Skeletal muscle satellite cell (primary cell): Measurements from ENCODE around the gene ALKBH1.
"Not testable (repeated sequence)": the region's sequence is repeated elsewhere in the genome, so short reads cannot be mapped to it uniquely, and the experiment has no call there.

Experiments used
- H3K27me3 ChIP-seq: 2 replicates; pipeline ENCODE4 v1.7.0; 2013; ENCODE audit warnings: low read length; ENCODE audit not compliant: control insufficient read depth, insufficient read depth
- H3K36me3 ChIP-seq: 2 replicates; pipeline ENCODE4 v1.7.0; 2013; ENCODE audit warnings: mild to moderate bottlenecking, control low read depth, low read length; ENCODE audit not compliant: insufficient read depth
- H3K4me1 ChIP-seq: 2 replicates; pipeline ENCODE4 v1.7.0; 2013; ENCODE audit warnings: low read length; ENCODE audit not compliant: control insufficient read depth, insufficient read depth
- H3K4me2 ChIP-seq: 2 replicates; pipeline ENCODE4 v1.7.0; 2013; ENCODE audit warnings: mild to moderate bottlenecking, low read length
- H3K4me3 ChIP-seq: 2 replicates; pipeline ENCODE4 v1.7.0; 2013; ENCODE audit warnings: low read length
- H3K9ac ChIP-seq: 2 replicates; pipeline ENCODE4 v1.7.0; 2013; ENCODE audit warnings: mild to moderate bottlenecking, low read depth, low read length, moderate library complexity
- H3K9me3 ChIP-seq: replicated peaks from 2 replicates; pipeline ENCODE4 v1.7.0; 2013; ENCODE audit warnings: mild to moderate bottlenecking, control low read depth, low read length

Gene ALKBH1

DNA sequence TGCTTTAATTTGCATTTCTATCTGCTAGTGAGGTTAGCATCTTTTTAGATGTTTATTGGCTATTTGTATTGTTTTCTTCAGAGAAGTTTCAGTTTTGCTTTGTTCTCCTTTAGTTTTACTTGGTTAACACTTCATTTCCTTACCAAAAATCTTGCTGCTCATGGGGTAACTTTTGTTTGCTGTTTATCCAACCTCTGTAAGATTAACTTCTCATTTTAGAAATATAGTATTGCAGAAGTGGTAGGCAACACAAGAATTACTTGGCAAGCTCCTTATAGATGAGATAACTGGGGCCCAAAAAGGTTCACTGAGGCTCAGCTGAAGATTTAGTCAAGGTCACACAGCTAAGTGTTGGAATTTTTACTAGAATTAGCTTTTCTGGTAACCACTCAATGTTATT is 40.5 kb downstream of the ALKBH1 start:
- no peak overlapping the region for H3K4me3 ChIP-seq

DNA sequence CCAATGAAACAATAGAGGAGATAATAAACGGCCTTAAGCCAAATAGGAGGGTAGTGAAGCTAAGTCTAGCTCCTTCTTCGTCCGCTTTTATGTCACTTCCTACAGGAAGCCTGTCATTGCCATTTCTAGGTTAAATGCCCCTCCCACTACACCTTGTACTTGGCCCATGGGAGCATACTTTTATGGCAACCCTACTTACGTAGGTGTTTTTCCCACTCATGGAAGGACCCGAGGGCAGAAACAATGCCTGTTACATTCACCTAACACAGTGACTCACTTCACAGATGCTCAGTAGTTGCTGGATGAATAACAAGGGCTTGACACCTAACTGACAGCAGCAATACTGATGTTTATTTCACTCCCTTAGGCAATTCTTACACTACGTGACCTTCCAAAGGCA is 44.5 kb downstream of the ALKBH1 start:
- no peak overlapping the region for H3K4me2 ChIP-seq
- peaks cover 2% of the 10 kb centered on the region for H3K27me3 ChIP-seq
- no peak overlapping the region for H3K4me3 ChIP-seq
- H3K4me1 ChIP-seq = no peaks in the 10 kb centered on the region
- no peaks in the 10 kb centered on the region for H3K36me3 ChIP-seq
- H3K9me3 ChIP-seq = no peaks in the 10 kb centered on the region
- no peak overlapping the region for H3K9ac ChIP-seq

More for the DNA sequence above, 40.5 kb downstream of the ALKBH1 start:
- Histone ChIP-seq H3K4me1 (no peaks in the 10 kb centered on the region), H3K27me3 (no peaks in the 10 kb centered on the region), H3K4me2 (no peak overlapping the region), H3K9me3 (no peaks in the 10 kb centered on the region), H3K36me3 (no peaks in the 10 kb centered on the region), H3K9ac (no peak overlapping the region)

DNA sequence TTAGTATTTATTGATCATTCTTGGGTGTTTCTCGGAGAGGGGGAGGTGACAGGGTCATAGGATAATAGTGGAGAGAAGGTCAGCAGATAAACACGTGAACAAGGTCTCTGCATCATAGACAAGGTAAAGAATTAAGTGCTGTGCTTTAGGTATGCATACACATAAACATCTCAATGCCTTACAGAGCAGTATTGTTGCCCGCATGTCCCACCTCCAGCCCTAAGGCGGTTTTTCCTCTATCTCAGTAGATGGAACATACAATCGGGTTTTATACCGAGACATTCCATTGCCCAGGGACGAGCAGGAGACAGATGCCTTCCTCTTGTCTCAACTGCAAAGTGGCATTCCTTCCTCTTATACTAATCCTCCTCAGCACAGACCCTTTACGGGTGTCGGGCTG is 46.3 kb downstream of the ALKBH1 start:
- H3K4me1 ChIP-seq, H3K9ac ChIP-seq, H3K36me3 ChIP-seq, H3K9me3 ChIP-seq, H3K4me2 ChIP-seq, H3K27me3 ChIP-seq, H3K4me3 ChIP-seq: not testable (repeated sequence)

DNA sequence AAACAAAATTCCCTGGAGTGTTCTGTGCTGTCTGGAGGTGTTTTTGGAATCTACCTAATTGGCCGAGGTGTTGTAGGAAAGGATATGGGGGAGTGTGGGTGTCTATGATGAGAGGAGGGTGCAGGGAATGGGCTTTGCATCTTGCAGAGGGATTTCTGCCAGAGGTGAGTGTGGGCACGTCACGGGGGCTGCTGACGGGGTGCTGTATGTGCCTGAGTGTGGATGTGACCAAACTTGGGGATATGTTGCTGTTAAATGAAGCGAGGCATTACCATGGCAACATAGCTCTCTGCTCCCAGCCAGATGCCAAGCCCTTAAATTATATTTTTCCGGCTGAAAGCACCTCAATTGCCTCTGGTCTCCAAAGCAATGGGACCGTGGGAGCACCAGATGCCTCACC is 47.1 kb downstream of the ALKBH1 start:
- Histone ChIP-seq H3K4me3 (no peak overlapping the region), H3K27me3 (peaks cover 2% of the 10 kb centered on the region), H3K9me3 (no peaks in the 10 kb centered on the region), H3K9ac (no peak overlapping the region), H3K36me3 (no peaks in the 10 kb centered on the region), H3K4me1 (no peaks in the 10 kb centered on the region), H3K4me2 (no peak overlapping the region)

DNA sequence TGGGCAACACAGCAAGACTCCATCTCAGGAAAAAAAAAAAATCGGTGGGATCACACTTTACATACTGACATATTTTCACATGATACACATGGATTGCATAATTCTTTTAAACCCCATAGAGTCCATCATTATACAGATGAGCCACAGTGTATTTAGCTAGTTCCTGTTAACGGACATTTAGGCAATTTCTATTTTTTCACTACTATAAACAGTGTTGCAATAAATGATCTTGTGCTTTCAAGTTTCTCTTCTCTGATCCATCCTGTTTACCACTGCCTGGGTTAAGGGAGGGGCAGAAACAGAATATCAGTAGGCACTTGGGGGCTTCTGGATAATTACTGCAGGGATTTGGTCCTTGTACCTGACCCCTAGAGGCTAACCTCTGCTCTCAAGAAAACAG is 48.0 kb downstream of the ALKBH1 start:
- H3K9me3 ChIP-seq = no peaks in the 10 kb centered on the region
- H3K36me3 ChIP-seq = no peaks in the 10 kb centered on the region
- no peak overlapping the region for H3K4me2 ChIP-seq
- peaks cover 2% of the 10 kb centered on the region for H3K27me3 ChIP-seq
- H3K4me3 ChIP-seq = no peak overlapping the region
- H3K4me1 ChIP-seq = no peaks in the 10 kb centered on the region
- H3K9ac ChIP-seq = no peak overlapping the region

DNA sequence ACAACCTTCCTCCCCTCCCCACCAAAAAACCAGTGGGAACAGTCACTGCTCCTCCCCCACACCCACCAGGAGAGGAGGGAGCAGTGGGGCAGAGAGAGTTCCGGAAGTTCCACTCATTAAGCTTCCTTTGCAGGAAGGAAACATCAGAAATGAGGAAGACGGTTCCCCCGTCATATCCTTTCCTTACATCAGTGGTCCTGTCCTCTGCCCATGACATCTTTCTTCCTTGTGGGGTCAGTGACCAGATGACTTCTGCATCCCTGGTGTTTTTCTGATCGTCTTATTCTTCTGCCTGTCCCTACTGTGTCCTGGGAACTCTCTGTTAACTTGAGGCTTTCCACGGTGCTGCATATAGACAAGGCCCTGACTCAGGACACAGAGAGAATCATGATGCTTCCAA is 50.5 kb downstream of the ALKBH1 start:
- peaks cover 2% of the 10 kb centered on the region for H3K27me3 ChIP-seq
- H3K4me2 ChIP-seq = no peak overlapping the region
- no peaks in the 10 kb centered on the region for H3K4me1 ChIP-seq
- no peaks in the 10 kb centered on the region for H3K9me3 ChIP-seq
- no peaks in the 10 kb centered on the region for H3K36me3 ChIP-seq
- H3K4me3 ChIP-seq = no peak overlapping the region
- no peak overlapping the region for H3K9ac ChIP-seq

DNA sequence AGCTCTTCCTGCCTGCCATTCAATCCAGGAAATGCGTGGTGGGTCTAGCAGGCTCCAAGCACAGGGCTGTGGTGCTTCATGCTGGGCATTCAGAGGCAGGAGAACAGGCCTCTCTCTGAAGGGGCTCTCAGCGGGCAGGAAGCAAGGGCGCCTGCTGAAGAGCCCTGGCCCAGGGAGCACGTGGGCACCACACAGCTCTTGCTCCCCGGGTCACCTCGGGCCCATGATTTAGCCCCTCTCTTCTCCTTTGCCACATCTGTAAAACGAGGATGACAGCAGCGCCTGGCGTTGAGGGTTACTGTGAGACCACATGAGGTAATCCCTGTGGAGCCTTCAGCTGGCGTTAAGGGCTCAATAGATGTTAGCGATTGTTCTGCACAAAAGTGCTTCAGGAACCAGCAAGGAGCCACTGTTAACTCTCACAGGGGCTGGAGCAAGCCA is 53.8 kb downstream of the ALKBH1 start:
- Histone ChIP-seq H3K9ac (no peak overlapping the region), H3K27me3 (no peaks in the 10 kb centered on the region), H3K4me2 (no peak overlapping the region), H3K36me3 (no peaks in the 10 kb centered on the region), H3K4me1 (no peaks in the 10 kb centered on the region), H3K9me3 (no peaks in the 10 kb centered on the region), H3K4me3 (no peak overlapping the region)

DNA sequence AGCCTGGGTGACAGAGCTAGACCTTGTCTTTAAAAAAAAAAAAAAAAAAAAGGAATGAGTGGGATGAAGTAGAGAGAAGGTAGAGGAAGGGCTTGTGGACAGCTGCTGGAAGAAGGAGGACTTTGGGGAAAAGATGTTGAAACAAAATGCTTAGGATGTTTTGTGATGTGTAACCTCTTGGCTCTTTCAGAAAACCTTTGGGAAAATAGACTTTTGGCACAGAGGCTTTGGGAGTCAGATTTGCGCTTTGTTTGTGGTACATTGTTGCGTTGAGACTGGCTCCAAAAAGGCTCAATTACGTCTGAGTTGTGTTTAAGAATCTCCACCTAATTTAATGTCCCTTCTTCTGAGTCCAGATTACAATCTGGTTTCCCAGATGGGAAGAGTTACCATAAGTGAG is 58.5 kb downstream of the ALKBH1 start:
- H3K4me2 ChIP-seq = no peak overlapping the region
- H3K9ac ChIP-seq = no peak overlapping the region
- no peaks in the 10 kb centered on the region for H3K27me3 ChIP-seq
- H3K36me3 ChIP-seq = no peaks in the 10 kb centered on the region
- no peaks in the 10 kb centered on the region for H3K9me3 ChIP-seq
- H3K4me1 ChIP-seq = no peaks in the 10 kb centered on the region
- H3K4me3 ChIP-seq = no peak overlapping the region

DNA sequence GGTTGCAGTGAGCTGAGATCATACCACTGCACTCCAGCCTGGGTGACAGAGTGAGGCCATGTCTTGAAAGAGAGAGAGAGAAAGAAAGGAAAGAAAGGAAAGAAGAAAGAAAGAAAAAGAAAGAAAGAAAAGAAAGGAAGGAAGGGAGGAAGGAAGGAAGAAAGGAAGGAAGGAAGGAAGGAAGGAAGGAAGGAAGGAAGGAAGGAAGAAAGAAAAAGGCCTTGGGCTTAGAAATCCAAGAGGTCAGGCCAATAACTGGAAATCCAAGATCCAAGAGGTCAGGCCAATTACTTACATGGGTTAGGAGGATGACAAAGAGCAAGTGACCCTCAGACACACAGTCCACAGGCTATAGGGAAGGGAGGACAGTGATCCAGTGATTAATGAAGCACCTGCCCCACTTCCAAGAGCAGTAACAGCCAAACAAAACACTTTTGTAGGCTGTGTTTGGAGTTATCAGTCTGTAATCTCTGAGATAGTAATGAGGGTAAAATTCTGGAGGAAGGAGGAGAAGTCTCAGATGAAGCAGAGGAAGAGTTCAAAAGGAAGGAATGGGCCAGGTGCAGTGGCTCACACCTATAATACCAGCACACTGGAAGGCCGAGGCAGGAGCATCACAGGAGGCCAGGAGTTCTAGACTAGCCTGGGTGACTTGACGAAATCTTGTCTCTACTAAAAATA is 59.2 kb downstream of the ALKBH1 start:
- Histone ChIP-seq H3K4me1 (no peaks in the 10 kb centered on the region), H3K4me2 (no peak overlapping the region), H3K36me3 (no peaks in the 10 kb centered on the region), H3K9me3 (no peaks in the 10 kb centered on the region), H3K4me3 (no peak overlapping the region), H3K9ac (no peak overlapping the region), H3K27me3 (no peaks in the 10 kb centered on the region)

DNA sequence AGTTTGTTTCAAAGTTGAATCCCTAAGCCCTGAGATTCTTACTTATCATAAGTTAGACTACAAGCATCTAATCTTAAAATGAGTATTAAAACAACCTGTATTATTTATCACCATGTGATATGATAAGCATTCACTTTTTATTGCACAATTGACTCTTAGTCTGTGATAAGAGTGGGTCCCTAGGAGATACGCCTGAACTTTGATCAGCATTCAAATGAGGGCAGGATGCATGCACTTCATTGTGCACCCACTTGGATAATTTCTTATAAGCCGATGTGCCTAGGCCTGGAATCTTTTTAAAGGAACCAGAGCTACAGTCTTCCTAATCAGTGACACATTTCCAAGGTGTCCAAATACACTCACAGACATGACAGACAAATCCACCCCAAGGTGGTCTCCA is 60.0 kb downstream of the ALKBH1 start:
- H3K9me3 ChIP-seq = no peaks in the 10 kb centered on the region
- H3K9ac ChIP-seq = no peak overlapping the region
- no peaks in the 10 kb centered on the region for H3K4me1 ChIP-seq
- no peak overlapping the region for H3K4me3 ChIP-seq
- no peaks in the 10 kb centered on the region for H3K27me3 ChIP-seq
- H3K36me3 ChIP-seq = no peaks in the 10 kb centered on the region
- no peak overlapping the region for H3K4me2 ChIP-seq

DNA sequence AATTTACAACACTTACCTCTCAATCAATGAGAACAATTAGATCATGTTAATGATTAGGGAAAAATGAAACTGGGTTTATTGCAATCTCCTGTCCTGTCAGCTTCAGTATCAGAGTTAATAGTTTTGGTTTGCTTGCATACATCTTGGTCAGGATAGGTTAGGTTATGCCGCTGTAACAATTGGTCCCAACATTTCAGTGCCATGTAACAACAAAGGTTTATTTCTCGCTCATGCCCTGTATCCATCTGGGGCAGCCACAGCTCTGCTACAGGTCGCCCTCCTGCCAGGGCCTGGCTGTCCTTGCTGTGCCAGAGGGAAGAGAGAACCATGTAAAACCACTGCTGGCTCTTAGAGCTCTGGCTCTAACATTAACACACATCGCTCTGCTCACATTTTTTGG is 60.9 kb downstream of the ALKBH1 start:
- H3K27me3 ChIP-seq = no peaks in the 10 kb centered on the region
- peaks cover 5% of the 10 kb centered on the region for H3K4me1 ChIP-seq
- no peak overlapping the region for H3K9ac ChIP-seq
- H3K4me2 ChIP-seq = no peak overlapping the region
- no peaks in the 10 kb centered on the region for H3K9me3 ChIP-seq
- H3K36me3 ChIP-seq = no peaks in the 10 kb centered on the region
- no peak overlapping the region for H3K4me3 ChIP-seq

DNA sequence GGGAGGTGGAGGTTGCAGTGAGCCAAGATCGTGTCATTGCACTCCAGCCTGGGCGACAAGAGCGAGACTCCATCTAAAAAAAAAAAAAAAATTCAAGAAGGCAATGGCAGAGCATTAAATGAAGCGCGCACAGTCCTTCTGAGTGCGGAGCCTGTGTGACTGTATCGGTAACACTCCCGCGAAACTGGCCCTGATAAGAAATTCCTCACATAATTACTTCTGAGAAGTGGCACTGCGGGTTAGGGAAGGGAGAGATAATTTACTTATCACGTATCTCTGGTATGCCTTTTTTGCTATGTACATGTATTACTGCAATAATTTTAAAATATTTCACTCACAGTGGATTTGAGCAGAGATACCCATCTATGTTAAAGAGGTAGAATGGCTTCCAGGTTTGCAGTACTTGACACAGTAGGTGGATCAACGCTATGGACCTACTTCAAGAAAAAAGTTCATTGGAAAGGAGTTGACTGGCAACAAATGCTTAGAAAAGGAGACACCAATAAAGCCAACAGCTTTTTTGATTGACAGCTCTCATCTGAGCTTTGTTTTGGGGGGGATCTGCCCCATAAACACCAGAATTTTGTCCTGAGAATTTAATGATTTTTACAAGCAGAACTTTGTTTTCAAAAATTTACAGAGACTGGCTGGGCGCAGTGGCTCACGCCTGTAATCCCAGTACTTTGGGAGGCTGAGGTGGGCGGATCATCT is 62.1 kb downstream of the ALKBH1 start:
- H3K9me3 ChIP-seq = no peaks in the 10 kb centered on the region
- H3K4me2 ChIP-seq = no peak overlapping the region
- no peaks in the 10 kb centered on the region for H3K36me3 ChIP-seq
- no peak overlapping the region for H3K4me3 ChIP-seq
- no peaks in the 10 kb centered on the region for H3K27me3 ChIP-seq
- peaks cover 15% of the 10 kb centered on the region for H3K4me1 ChIP-seq
- no peak overlapping the region for H3K9ac ChIP-seq
